GM18498 (cell line): ENCODE measurements around the gene ZPR1.

Source experiments
- ATAC-seq: cut with Tn5 transposase; IDR thresholded peaks from one replicate; pipeline ENCODE4 v1.9.1; 2021; ENCODE audit warnings: mild to moderate bottlenecking, moderate library complexity; ENCODE audit not compliant: unreplicated experiment

ZPR1 gene

GRCh38 chr11:116792869-116793771, 5.3 kb upstream of the ZPR1 start:
- no peak for ATAC-seq

GRCh38 chr11:116792144-116792868, 4.5 kb upstream of the ZPR1 start:
- no peak for ATAC-seq

DNA sequence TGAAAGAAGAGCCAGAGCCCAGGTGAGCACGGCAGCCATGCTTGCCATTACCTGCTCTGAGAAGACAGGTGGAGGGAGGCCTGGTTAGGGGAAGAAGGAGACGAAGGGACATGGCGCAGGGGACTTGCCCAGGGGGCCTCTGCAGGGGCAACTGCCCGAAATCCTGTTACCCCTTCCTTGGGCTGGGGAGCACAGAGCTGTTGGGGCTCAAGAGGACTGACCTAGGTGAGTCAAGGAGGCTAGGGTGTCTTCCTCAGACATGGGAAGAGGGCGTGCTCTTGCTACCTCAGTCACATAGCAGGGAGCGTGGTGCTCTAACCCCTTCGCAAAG, 4.0 kb upstream of the ZPR1 start, which contains the start of gene APOA5:
Gene APOA5, minus strand, starts transcription at position 67 of the 331 bp plus-strand sequence. Its CDS starts 19 bp downstream, at position 48.
- no peak for ATAC-seq

- no peak for ATAC-seq
These were observed 3.4 kb upstream of the ZPR1 start for GRCh38 chr11:116791002-116791812.

DNA sequence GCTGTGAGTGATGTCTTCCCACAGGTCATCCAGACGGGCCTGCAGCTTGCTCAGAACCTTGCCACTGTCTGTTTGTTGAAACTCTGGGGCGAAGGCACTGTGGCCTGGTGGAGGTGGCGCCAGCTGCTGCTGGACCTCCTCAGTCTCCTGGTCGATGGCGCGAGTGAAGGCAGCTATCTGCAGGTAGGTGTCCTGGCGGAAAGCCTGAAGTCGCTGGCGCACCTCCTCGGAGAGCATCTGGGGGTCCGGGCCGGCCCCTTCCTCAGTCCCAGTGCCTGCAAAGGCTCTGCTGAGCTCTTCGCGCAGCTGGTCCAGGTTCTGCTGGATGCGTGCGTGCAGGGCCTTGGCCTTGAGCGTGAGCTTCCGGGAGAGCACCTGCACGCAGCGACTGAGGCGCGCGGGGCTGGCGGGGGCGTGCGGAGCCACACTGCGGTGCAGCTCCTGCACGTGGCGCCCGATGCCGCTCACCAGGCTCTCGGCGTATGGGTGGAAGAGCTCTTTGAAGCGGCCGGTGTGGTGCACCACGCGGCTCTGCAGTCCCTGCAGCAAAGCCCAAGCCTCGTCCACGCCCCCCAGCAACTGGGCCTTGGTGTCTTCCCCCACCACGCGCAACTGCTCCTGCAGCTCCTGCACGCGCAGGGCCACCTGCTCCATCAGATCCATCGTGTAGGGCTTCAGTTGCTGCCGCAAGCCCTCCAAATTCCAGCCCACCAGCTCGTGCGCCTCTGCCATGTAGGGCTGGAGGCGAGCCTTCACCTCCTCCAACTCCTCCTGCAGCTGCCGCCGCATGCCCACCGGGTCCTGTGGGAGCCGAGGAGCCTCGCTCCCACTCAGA, 2.6 kb upstream of the ZPR1 start:
- no peak for ATAC-seq

- no peak for ATAC-seq
These were observed 1.2 kb upstream of the ZPR1 start for GRCh38 chr11:116788975-116789374.

- ATAC-seq, result no peak
These were observed 711 bp upstream of the ZPR1 start for GRCh38 chr11:116788534-116788933.

DNA sequence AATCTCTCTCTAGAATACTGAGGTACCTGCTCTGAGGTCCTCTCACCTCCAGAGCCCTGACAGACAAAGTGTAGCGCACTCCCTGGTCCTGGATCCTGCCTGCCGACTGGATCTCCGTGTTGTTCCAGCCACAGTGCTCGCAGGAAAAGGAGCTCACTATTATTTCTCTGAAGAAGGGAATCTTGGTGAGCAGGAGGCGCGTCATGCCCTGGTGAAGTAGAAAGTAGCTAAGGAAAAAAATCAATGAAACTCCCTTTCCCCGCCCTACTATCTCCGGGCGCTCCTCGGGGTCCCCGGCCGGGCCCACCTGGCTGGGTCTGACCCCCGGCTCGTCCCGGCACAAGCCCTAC, 412 bp downstream of the ZPR1 start:
- ATAC-seq, result no peak

- no peak for ATAC-seq
These were observed 857 bp downstream of the ZPR1 start for GRCh38 chr11:116786966-116787365.

- no peak for ATAC-seq
These were observed 1.5 kb downstream of the ZPR1 start for GRCh38 chr11:116786326-116786725.

DNA sequence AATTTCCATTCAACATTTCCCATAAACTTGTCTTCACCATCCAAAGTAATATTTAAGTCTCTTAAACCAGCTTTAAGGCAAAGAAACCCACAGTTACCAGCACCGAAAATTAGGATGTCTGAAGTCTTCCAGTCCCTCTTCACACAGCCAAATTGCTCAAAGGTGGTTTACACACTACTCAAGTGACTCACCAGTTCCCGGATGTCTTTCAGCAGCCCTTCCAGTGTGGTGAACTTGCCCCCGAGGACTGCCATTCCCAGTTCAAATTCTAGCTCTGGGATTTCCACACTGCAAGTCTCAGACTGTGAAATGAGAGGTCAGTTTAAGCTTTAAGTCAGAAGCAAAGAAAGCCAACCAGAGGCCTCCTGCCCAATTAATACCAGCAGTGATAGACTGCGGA, 5.1 kb downstream of the ZPR1 start:
- ATAC-seq, result no peak

DNA sequence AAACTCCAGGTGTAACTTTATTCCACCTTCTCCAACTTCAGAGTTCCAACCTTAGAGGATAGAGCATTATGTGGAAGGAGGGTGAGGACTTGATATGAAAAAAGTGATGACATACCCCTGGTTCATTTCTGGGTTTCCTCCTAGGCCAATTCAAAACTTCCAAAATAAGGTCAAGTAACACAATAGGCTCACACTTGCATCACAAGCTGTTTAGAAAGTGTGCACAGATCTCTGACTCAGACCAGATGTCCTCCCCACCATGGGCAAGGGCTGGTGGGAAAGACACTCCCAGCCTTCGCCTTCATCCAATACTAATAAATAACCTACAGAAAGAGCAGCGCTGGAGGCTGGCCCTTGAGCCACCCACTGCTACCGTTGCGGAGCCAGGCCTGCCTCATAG, 9.3 kb downstream of the ZPR1 start:
- ATAC-seq, result no peak

- ATAC-seq, result no peak
These were observed 10.8 kb downstream of the ZPR1 start for GRCh38 chr11:116777056-116777455.

DNA sequence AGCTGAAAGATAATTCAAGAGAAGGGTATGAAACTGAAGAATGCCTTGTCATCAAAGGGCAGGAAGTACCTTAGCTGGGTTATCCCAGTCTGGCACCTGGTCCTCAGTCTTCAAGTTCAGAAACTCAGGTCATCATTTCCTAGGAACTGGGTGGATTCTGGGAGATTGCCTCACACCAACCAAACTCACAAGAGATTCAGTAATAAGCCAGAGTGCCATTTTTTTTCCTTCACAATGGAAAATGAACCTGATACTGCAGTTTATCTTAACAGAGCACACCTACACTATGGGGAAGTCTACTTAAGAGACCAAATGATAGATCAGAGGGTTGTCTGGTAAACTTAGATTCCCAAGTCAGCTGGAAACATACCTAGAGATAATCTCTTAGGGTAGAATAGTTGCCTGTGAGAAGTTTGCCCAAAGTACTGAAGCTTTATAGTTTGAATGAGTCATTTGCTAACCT, 11.3 kb downstream of the ZPR1 start:
- no peak for ATAC-seq

- ATAC-seq, result no peak
These were observed 11.8 kb downstream of the ZPR1 start for GRCh38 chr11:116775975-116776374.

DNA sequence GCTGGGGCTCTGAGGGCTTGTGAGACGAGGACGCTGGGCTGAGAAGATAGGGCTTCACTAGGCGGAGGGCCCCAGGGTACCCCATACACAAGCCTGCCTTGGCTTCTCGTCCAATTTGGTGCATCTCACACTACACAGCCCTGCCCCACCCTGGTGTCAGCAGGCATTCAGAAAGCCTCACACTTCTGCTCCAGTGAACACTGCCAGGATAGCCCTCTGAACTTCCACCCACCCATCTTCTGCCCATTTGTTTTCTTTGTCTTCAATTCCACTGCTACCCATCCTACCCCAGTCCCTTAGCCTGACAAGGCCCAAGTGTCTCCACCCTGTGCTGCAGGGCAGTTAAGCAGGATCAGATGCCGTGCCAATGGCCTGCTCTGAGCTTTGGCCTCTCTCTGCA, 13.2 kb downstream of the ZPR1 start:
- ATAC-seq, result no peak

- ATAC-seq, result peak; percentile 37
These were observed 14.4 kb downstream of the ZPR1 start for GRCh38 chr11:116773203-116774097.

GRCh38 chr11:116772443-116773202, 15.2 kb downstream of the ZPR1 start, which contains the start of gene BUD13:
Gene BUD13 (minus strand): TSS chr11:116772987. CDS start chr11:116772964, 23 bp downstream.
- peak; percentile 84 for ATAC-seq

DNA sequence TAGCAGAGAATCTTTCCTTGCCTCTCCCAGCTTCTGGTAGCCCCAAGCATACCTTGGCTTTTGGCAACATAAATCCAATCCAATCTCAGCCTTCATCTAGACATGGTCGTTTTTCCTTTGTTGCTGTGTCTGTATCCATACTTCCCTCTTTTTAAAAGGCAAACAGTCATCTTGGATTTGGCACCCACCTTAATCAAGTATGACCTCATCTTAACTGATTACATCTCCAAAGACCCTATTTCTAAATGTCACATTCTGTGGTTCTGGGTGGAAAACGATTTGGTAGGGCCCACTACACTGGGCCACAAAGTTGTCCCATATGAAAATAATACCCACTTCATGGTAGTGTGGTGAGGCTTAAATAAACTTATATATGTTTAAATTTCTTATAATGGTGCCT, 15.9 kb downstream of the ZPR1 start:
- ATAC-seq, result no peak
